A673 (cell line): ENCODE results near the gene SLC9A1.

Experiments
- EZH2 ChIP-seq: fragments of 200-600 bp; sonication (generic); IDR thresholded peaks from 2 replicates; pipeline ENCODE4 v1.6.1; 2017; ENCODE audit warnings: borderline replicate concordance, low read depth, mild to moderate bottlenecking, mixed read lengths, antibody characterized with exemption, low read length; ENCODE audit not compliant: poor library complexity, severe bottlenecking
- TF ChIP-seq, protein P1 (sequence below): fragments of 300-800, 200-600 bp; sonication (generic); conservative IDR thresholded peaks from 2 replicates; pipeline ENCODE4 v1.5.1; 2017; ENCODE audit warnings: low read depth, mild to moderate bottlenecking, antibody characterized with exemption, low read length, moderate library complexity, mixed read lengths

DNA sequence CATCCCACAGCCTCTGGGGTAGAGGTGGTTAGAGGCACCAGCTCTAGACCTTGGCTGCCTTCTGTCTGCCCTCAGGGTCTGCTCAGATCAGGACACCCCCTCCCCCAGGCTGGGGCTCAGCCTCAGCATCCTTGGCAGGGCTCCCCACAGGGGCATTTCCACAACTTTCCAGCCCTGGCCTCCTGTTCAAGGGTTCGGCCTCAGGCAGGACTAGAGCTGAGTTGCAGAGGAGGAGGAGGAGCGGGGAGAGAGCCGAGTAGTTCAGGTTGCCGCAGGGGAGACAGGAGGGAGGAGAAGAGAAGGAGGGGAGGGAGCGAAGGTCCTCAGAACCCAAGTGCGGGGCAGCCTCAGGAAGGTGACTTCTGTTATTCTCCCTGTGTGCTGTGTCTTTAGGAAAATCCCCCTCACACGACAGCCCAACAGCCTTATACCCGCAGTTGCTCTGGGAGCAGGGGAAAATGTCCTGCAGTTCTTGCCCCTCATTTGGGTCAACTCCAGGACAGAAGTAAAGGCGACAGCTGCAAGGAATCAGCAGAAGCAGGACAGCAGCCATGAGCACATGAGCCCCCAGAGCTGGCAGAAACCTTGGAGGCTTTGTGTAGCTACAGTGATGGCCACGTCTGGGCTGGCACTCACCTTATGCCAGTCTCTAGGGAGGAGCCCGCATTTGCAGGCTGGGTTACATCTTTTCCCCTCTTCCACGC is 95.8 kb downstream of the SLC9A1 start:
- TF ChIP-seq, protein P1, sequence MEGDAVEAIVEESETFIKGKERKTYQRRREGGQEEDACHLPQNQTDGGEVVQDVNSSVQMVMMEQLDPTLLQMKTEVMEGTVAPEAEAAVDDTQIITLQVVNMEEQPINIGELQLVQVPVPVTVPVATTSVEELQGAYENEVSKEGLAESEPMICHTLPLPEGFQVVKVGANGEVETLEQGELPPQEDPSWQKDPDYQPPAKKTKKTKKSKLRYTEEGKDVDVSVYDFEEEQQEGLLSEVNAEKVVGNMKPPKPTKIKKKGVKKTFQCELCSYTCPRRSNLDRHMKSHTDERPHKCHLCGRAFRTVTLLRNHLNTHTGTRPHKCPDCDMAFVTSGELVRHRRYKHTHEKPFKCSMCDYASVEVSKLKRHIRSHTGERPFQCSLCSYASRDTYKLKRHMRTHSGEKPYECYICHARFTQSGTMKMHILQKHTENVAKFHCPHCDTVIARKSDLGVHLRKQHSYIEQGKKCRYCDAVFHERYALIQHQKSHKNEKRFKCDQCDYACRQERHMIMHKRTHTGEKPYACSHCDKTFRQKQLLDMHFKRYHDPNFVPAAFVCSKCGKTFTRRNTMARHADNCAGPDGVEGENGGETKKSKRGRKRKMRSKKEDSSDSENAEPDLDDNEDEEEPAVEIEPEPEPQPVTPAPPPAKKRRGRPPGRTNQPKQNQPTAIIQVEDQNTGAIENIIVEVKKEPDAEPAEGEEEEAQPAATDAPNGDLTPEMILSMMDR: no peak
- TF ChIP-seq EZH2: no peak
